Kidney epithelial cell (primary cell): ENCODE data around the gene MERTK. TPM values are rescaled to one million over a fixed set of nuclear protein-coding genes. Genes with fewer than 3 reads are reported as not detected.

Experiments used
- DNase-seq: peaks from one replicate; pipeline ENCODE4 v3.0.0-alpha.2; 2010; ENCODE audit warnings: low read depth
- H3K27me3 ChIP-seq: 2 replicates; pipeline ENCODE4 v1.6.0; 2011; ENCODE audit warnings: low read length; ENCODE audit not compliant: control insufficient read depth, insufficient read depth
- H3K36me3 ChIP-seq: 2 replicates; pipeline ENCODE4 v1.5.1; 2011; ENCODE audit warnings: low read length; ENCODE audit not compliant: control insufficient read depth, insufficient read depth
- H3K4me3 ChIP-seq: 2 replicates; pipeline ENCODE4 v1.5.1; 2011; ENCODE audit warnings: low read depth, mild to moderate bottlenecking, control low read depth, low read length
- CTCF ChIP-seq: IDR thresholded peaks from 2 replicates; pipeline ENCODE4 v1.5.1; 2011; ENCODE audit warnings: mild to moderate bottlenecking, moderate library complexity, low read length, control low read depth, inconsistent platforms; ENCODE audit not compliant: insufficient read depth, poor library complexity, severe bottlenecking
- total RNA-seq: library from RNA; depleted of rRNA; stranded (reverse); fragments of >200 nt; gene quantifications from 2 replicates; pipeline ENCODE4 v1.2.3, GENCODE V29; 2015

Gene MERTK
- total RNA-seq, 1 donor from 2014 or later = 4.1 TPM

- no peak for TF ChIP-seq CTCF
- Histone ChIP-seq H3K4me3 (no peak overlapping the region), H3K27me3 (no peaks in the 10 kb centered on the region), H3K36me3 (no peaks in the 10 kb centered on the region)
- DNase-seq = no peak
These were observed 109.1 kb downstream of the MERTK start for GRCh38 chr2:112007493-112007892.

GRCh38 chr2:112008910-112009485, 110.6 kb downstream of the MERTK start:
- DNase-seq = no peak
- no peak for TF ChIP-seq CTCF
- Histone ChIP-seq H3K27me3 (no peaks in the 10 kb centered on the region), H3K4me3 (no peak overlapping the region), H3K36me3 (no peaks in the 10 kb centered on the region)

GRCh38 chr2:112010751-112011150, 112.3 kb downstream of the MERTK start:
- Histone ChIP-seq H3K27me3 (no peaks in the 10 kb centered on the region), H3K4me3 (no peak overlapping the region), H3K36me3 (no peaks in the 10 kb centered on the region)
- no peak for DNase-seq
- TF ChIP-seq CTCF = no peak

GRCh38 chr2:112012556-112012955, 114.1 kb downstream of the MERTK start:
- Histone ChIP-seq H3K36me3 (no peaks in the 10 kb centered on the region), H3K27me3 (no peaks in the 10 kb centered on the region), H3K4me3 (no peak overlapping the region)
- no peak for TF ChIP-seq CTCF
- no peak for DNase-seq

- H3K36me3 ChIP-seq = no peaks in the 10 kb centered on the region
- no peaks in the 10 kb centered on the region for H3K27me3 ChIP-seq
- DNase-seq = no peak
- H3K4me3 ChIP-seq = no peak overlapping the region
- no peak for TF ChIP-seq CTCF
These were observed 120.4 kb downstream of the MERTK start for GRCh38 chr2:112018846-112019245.

- H3K4me3 ChIP-seq = no peak overlapping the region
- no peaks in the 10 kb centered on the region for H3K36me3 ChIP-seq
- no peak for DNase-seq
- no peak for TF ChIP-seq CTCF
- no peaks in the 10 kb centered on the region for H3K27me3 ChIP-seq
These were observed 121.2 kb downstream of the MERTK start for GRCh38 chr2:112019569-112019982.
